Forelimb muscle (tissue), 1 donor: ENCODE data around the gene ADNP. TPM values are rescaled to one million over a fixed set of nuclear protein-coding genes. Genes with fewer than 3 reads are reported as not detected.
"Not testable (repeated sequence)": the region's sequence is repeated elsewhere in the genome, so short reads cannot be mapped to it uniquely, and the experiment has no call there.

Experiments used
- DNase-seq: peaks from one replicate; pipeline ENCODE4 v3.0.0-alpha.2; 2013; ENCODE audit warnings: low read depth
- polyA plus RNA-seq: library from polyadenylated mRNA; unstranded; fragments of 120-200 nt; gene quantifications from one replicate; pipeline ENCODE4 v1.2.1, GENCODE V29; 2013; ENCODE audit not compliant: insufficient read length

The ADNP gene
- 49.9 TPM for polyA plus RNA-seq

GRCh38 chr20:50931306-50932015, at the start of gene ADNP:
ADNP (minus strand) TSS chr20:50931437; CDS start chr20:50903996, 27,441 bp downstream.
- peak; percentile 87 for DNase-seq

GRCh38 chr20:50980071-50980681, 48.9 kb upstream of the ADNP start:
- DNase-seq: no peak

GRCh38 chr20:50978533-50978932, 47.3 kb upstream of the ADNP start:
- not testable (repeated sequence) for DNase-seq

- no peak for DNase-seq
Observed at GRCh38 chr20:50977066-50978021, 46.1 kb upstream of the ADNP start.

GRCh38 chr20:50975701-50976330, 44.6 kb upstream of the ADNP start:
- no peak for DNase-seq

GRCh38 chr20:50969912-50970311, 38.7 kb upstream of the ADNP start:
- no peak for DNase-seq

- no peak for DNase-seq
Observed at GRCh38 chr20:50969435-50969834, 38.2 kb upstream of the ADNP start.

GRCh38 chr20:50968289-50968688, 37.1 kb upstream of the ADNP start:
- DNase-seq: no peak

GRCh38 chr20:50967586-50967985, 36.3 kb upstream of the ADNP start:
- no peak for DNase-seq

- no peak for DNase-seq
Observed at GRCh38 chr20:50959543-50960126, 28.4 kb upstream of the ADNP start.

- DNase-seq: peak; percentile 88
Observed at GRCh38 chr20:50958615-50959542, 27.6 kb upstream of the ADNP start, which contains the start of gene MOCS3. MOCS3 (plus strand) TSS chr20:50958818; CDS start chr20:50958843, 25 bp downstream.

GRCh38 chr20:50957798-50958614, 26.8 kb upstream of the ADNP start, which contains the start of gene DPM1:
DPM1 (minus strand) TSS chr20:50958532; CDS start chr20:50958523, 9 bp downstream.
- DNase-seq: no peak

- DNase-seq: no peak
Observed at GRCh38 chr20:50957276-50957675, 26.0 kb upstream of the ADNP start.

- DNase-seq: no peak
Observed at GRCh38 chr20:50953821-50954220, 22.6 kb upstream of the ADNP start.

GRCh38 chr20:50953196-50953595, 22.0 kb upstream of the ADNP start:
- DNase-seq: no peak

- DNase-seq: no peak
Observed at GRCh38 chr20:50948132-50948785, 17.0 kb upstream of the ADNP start.

- no peak for DNase-seq
Observed at GRCh38 chr20:50943069-50943468, 11.8 kb upstream of the ADNP start.

GRCh38 chr20:50933589-50933988, 2.4 kb upstream of the ADNP start:
- no peak for DNase-seq
